22Rv1 (cell line): ENCODE data around the gene ZNF423.

Source experiments
- CTCF ChIP-seq: fragments of 450-650 bp; IDR thresholded peaks from 2 replicates; pipeline ENCODE4 v1.5.1; 2017; ENCODE audit warnings: mild to moderate bottlenecking
- ZFX ChIP-seq: fragments of 450-650 bp; IDR thresholded peaks from 2 replicates; pipeline ENCODE4 v1.6.1; 2017; ENCODE audit warnings: antibody characterized with exemption, borderline replicate concordance

GRCh38 chr16:49821614-49822282, 34.2 kb downstream of the ZNF423 start:
- TF ChIP-seq CTCF (no peak), ZFX (no peak)
